SK-N-MC (cell line): ENCODE results near the gene KRTAP5-3.

ENCODE experiments used
- DNase-seq: peaks from one replicate; pipeline ENCODE4 v3.0.0-alpha.2; 2011; ENCODE audit warnings: low read depth, low spot score
- H3K27ac ChIP-seq: fragments of 200-600 bp; sonication (generic); 2 replicates; pipeline ENCODE4 v1.5.1; 2016; ENCODE audit warnings: mixed run types
- H3K36me3 ChIP-seq: fragments of 200-600 bp; sonication (generic); 2 replicates; pipeline ENCODE4 v1.6.1; 2017; ENCODE audit warnings: antibody characterized with exemption, low read length, mixed read lengths; ENCODE audit not compliant: insufficient read depth
- H3K4me3 ChIP-seq: fragments of 200-600 bp; sonication (generic); 2 replicates; pipeline ENCODE4 v1.5.1; 2016
- H3K9ac ChIP-seq: fragments of 200-600 bp; sonication (generic); 2 replicates; pipeline ENCODE4 v1.8.0; 2017; ENCODE audit warnings: mixed run types, mixed read lengths; ENCODE audit not compliant: insufficient read length
- H3K9me3 ChIP-seq: fragments of 200-600 bp; sonication (generic); 2 replicates; pipeline ENCODE4 v1.6.1; 2017; ENCODE audit warnings: low read depth, mild to moderate bottlenecking, antibody characterized with exemption, low read length, moderate library complexity, mixed read lengths
- EZH2 ChIP-seq: fragments of 200-600 bp; sonication (generic); IDR thresholded peaks from one replicate; pipeline ENCODE4 v1.6.1; 2017; ENCODE audit warnings: antibody characterized with exemption
- FOXP2 ChIP-seq: optimal IDR thresholded peaks from 2 replicates; pipeline ENCODE3; 2011; ENCODE audit warnings: mild to moderate bottlenecking, moderate library complexity; ENCODE audit not compliant: insufficient read depth; ENCODE audit errors: extremely low read length, control extremely low read depth
- POLR2AphosphoS5 ChIP-seq: IDR thresholded peaks from 2 replicates; pipeline ENCODE4 v1.6.1; 2012; ENCODE audit warnings: mild to moderate bottlenecking, low read depth, low read length, borderline replicate concordance

Gene KRTAP5-3

GRCh38 chr11:1574238-1574932, 33.9 kb downstream of the KRTAP5-3 start:
- no peaks in the 10 kb centered on the region for H3K36me3 ChIP-seq
- H3K9ac ChIP-seq = no peak overlapping the region
- DNase-seq = no peak
- no peaks in the 10 kb centered on the region for H3K9me3 ChIP-seq
- H3K4me3 ChIP-seq = peak overlapping the region; percentile 55
- peak; percentile 33 for TF ChIP-seq EZH2
- no peak for TF ChIP-seq POLR2AphosphoS5
- no peak for TF ChIP-seq FOXP2
- no peak overlapping the region for H3K27ac ChIP-seq

- DNase-seq = no peak
- Histone ChIP-seq H3K36me3 (no peaks in the 10 kb centered on the region), H3K27ac (no peak overlapping the region), H3K9ac (no peak overlapping the region), H3K9me3 (no peaks in the 10 kb centered on the region), H3K4me3 (0 out of 2 replicates have a peak overlapping the region, but pooled peaks have one; percentile 55)
- TF ChIP-seq POLR2AphosphoS5 = no peak
- no peak for TF ChIP-seq EZH2
- TF ChIP-seq FOXP2 = no peak
Observed at GRCh38 chr11:1573903-1574237, 34.4 kb downstream of the KRTAP5-3 start.

- no peaks in the 10 kb centered on the region for H3K36me3 ChIP-seq
- DNase-seq = no peak
- no peaks in the 10 kb centered on the region for H3K9me3 ChIP-seq
- TF ChIP-seq POLR2AphosphoS5 = no peak
- TF ChIP-seq FOXP2 = no peak
- TF ChIP-seq EZH2 = no peak
- no peak overlapping the region for H3K9ac ChIP-seq
- no peak overlapping the region for H3K27ac ChIP-seq
- peak overlapping the region; percentile 75 for H3K4me3 ChIP-seq
Observed at GRCh38 chr11:1573077-1573902, 35.0 kb downstream of the KRTAP5-3 start.

GRCh38 chr11:1572197-1573076, 35.8 kb downstream of the KRTAP5-3 start, which contains the start of gene DUSP8:
DUSP8 (minus strand) TSS chr11:1572271; CDS start chr11:1565826, 6,445 bp downstream.
- Histone ChIP-seq H3K36me3 (no peaks in the 10 kb centered on the region), H3K4me3 (peak within 1 kb of the TSS; percentile 76), H3K9ac (peak within 1 kb of the TSS; percentile 73), H3K27ac (no peak within 1 kb of the TSS), H3K9me3 (no peaks in the 10 kb centered on the region)
- no peak for DNase-seq
- TF ChIP-seq FOXP2 (no peak), EZH2 (no peak), POLR2AphosphoS5 (no peak)

GRCh38 chr11:1571760-1572196, 36.5 kb downstream of the KRTAP5-3 start:
- H3K9ac ChIP-seq = peak overlapping the region; percentile 73
- H3K9me3 ChIP-seq = no peaks in the 10 kb centered on the region
- no peaks in the 10 kb centered on the region for H3K36me3 ChIP-seq
- TF ChIP-seq POLR2AphosphoS5 = no peak
- no peak for TF ChIP-seq FOXP2
- TF ChIP-seq EZH2 = no peak
- no peak for DNase-seq
- H3K27ac ChIP-seq = no peak overlapping the region
- H3K4me3 ChIP-seq = peak overlapping the region; percentile 76

GRCh38 chr11:1570896-1571759, 37.1 kb downstream of the KRTAP5-3 start:
- H3K27ac ChIP-seq = no peak overlapping the region
- peak overlapping the region; percentile 76 for H3K4me3 ChIP-seq
- peak overlapping the region; percentile 73 for H3K9ac ChIP-seq

GRCh38 chr11:1570531-1570895, 37.8 kb downstream of the KRTAP5-3 start:
- H3K27ac ChIP-seq = no peak overlapping the region
- H3K36me3 ChIP-seq = no peaks in the 10 kb centered on the region
- H3K9me3 ChIP-seq = no peaks in the 10 kb centered on the region
- 0 out of 2 replicates have a peak overlapping the region, but pooled peaks have one; percentile 76 for H3K4me3 ChIP-seq
- no peak for DNase-seq
- H3K9ac ChIP-seq = no peak overlapping the region
- TF ChIP-seq POLR2AphosphoS5 (no peak), EZH2 (no peak), FOXP2 (no peak)

More at GRCh38 chr11:1570896-1571759, 37.1 kb downstream of the KRTAP5-3 start:
- Histone ChIP-seq H3K36me3 (no peaks in the 10 kb centered on the region), H3K9me3 (no peaks in the 10 kb centered on the region)
- no peak for DNase-seq
- TF ChIP-seq POLR2AphosphoS5 = no peak
- TF ChIP-seq EZH2 = no peak
- no peak for TF ChIP-seq FOXP2
